ENCODE measurements around the gene DGCR6.
"Not testable (repeated sequence)": the region's sequence is repeated elsewhere in the genome, so short reads cannot be mapped to it uniquely, and the experiment has no call there.

DGCR6 gene

DNA sequence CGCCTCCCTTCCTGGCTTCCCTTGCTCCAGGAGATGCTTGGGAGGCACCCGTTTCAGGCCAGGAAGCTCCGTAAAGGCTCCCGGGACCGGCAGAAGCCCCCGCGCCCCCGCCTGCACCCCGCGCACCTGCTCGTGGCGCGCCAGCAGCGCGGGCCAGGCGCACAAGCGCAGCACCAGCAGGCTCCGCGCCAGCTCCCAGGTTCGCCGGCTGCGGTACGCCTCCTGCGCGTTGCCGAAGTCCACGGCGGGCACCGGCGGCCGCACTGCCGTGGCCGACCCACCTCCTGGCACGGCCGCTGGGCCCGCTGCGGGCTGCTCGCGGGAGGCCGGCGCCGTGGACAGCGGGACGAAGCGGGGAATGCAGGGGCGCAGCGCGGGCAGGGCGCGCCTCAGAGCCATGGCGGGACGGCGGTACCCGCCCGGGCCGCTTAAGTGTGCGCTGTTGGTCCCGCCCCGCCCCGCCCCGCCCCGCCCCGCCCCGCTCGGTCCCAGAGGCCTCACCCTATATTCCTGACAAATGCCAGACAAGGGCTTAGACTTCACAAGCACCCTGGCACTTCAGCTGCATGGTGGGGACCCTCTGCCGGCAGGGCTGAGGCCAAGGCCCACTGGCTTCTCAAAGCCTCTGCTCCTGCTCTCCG, 29.9 kb downstream of the DGCR6 start, which contains the start of gene PRODH:
TSS of gene PRODH (minus strand) at position 405 of the 641 bp plus-strand sequence. CDS start at position 399, 6 bp downstream.
- CTCF ChIA-PET, result interaction anchor here (0.9 kb wide), 1 partner anchor 29 kb away, joined by 4 read pairs; the partner anchor contains the start of gene DGCR6
- POLR2A ChIA-PET, result interaction anchor here (2.5 kb wide), 1 partner anchor 30 kb away, joined by 17 read pairs; the partner anchor contains the start of gene DGCR6
- TF ChIP-seq NFRKB (IDR thresholded peaks at IDR 0.05) (no peak), SP1 (IDR thresholded peaks at IDR 0.05) (no peak), HDGF (IDR thresholded peaks at IDR 0.05; ENCODE audit: borderline replicate concordance) (no peak), ZNF384 (IDR thresholded peaks at IDR 0.05) (no peak), TARDBP (IDR thresholded peaks at IDR 0.05) (no peak)
- no peak for DNase-seq (ENCODE audit: extremely low spot score)

DNA sequence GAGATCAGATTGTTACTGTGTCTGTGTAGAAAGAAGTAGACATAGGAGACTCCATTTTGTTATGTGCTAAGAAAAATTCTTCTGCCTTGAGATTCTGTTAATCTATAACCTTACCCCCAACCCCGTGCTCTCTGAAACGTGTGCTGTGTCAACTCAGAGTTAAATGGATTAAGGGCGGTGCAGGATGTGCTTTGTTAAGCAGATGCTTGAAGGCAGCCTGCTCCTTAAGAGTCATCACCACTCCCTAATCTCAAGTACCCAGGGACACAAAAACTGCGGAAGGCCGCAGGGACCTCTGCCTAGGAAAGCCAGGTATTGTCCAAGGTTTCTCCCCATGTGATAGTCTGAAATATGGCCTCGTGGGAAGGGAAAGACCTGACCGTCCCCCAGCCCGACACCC, 32.6 kb downstream of the DGCR6 start:
- DNase-seq (ENCODE audit: extremely low spot score); POLR2A ChIA-PET; CTCF ChIA-PET: not testable (repeated sequence)

DNA sequence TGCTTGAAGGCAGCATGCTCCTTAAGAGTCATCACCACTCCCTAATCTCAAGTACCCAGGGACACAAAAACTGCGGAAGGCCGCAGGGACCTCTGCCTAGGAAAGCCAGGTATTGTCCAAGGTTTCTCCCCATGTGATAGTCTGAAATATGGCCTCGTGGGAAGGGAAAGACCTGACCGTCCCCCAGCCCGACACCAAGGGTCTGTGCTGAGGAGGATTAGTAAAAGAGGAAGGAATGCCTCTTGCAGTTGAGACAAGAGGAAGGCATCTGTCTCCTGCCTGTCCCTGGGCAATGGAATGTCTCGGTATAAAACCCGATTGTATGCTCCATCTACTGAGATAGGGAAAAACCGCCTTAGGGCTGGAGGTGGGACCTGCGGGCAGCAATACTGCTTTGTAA, 41.0 kb downstream of the DGCR6 start:
- POLR2A ChIA-PET; CTCF ChIA-PET; DNase-seq (ENCODE audit: extremely low spot score): not testable (repeated sequence)

DNA sequence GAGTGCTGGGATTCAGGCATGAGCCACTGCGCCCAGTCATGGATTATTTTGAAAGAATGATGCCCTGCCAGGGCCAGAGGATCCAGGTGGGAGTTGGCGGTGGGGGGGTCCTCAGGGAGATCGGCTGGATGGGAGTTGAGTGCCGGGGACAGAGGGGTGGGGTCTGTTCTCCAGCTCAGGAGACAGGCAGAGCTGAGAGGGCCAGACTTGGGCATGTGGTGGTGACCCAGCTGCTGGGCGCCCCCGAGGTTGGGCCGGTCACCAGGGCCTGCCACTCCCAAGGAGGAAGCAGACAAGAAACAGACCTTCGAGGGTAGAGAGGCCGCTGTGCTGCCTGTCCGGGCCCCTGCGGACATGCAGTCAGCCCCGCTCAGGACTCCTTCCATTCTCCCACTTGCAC, 41.8 kb downstream of the DGCR6 start:
- no peak for DNase-seq (ENCODE audit: extremely low spot score)
- TF ChIP-seq SP1 (IDR thresholded peaks at IDR 0.05) (no peak), L3MBTL2 (conservative IDR thresholded peaks at IDR 0.05) (no peak), FOXA1 (IDR thresholded peaks at IDR 0.05) (no peak), ELF4 (IDR thresholded peaks at IDR 0.05) (no peak), FOXK2 (IDR thresholded peaks at IDR 0.05) (no peak), SUZ12 (IDR thresholded peaks at IDR 0.05) (no peak), HDGF (IDR thresholded peaks at IDR 0.05; ENCODE audit: borderline replicate concordance) (no peak), TARDBP (IDR thresholded peaks at IDR 0.05) (no peak)
- ChIA-PET POLR2A (no interaction called here), CTCF (interaction anchor here (0.9 kb wide), 1 partner anchor 682 kb away, joined by 3 read pairs; no protein-coding TSS in a partner anchor)

DNA sequence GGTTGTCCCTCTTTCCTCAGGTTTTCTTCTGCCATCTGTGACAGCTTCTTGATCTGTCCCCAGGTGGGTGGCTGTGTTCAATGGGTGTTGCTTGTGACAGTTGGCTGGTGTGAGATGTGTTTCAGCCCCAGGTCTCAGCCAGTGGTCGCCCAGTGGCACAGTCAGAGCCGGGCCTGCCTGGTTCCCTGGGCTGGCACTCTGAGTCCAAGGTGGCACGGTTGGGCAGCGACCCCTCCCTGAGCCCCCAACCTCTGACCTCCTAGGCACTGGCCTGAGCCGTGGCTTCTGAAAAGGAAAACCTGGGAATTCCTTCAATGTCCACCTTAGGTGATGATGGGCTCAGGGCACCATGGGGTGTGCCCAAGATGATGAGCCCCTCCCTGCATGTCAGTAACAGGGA, 44.0 kb downstream of the DGCR6 start:
- no peak for DNase-seq (ENCODE audit: extremely low spot score)
- ChIA-PET CTCF (no interaction called here), POLR2A (interaction anchor here (1.1 kb wide), 1 partner anchor 44 kb away, joined by 3 read pairs; the partner anchor contains the start of gene DGCR6)
- TF ChIP-seq ARNT (IDR thresholded peaks at IDR 0.05), result no peak
- TF ChIP-seq TARDBP (IDR thresholded peaks at IDR 0.05), result no peak
- TF ChIP-seq L3MBTL2 (conservative IDR thresholded peaks at IDR 0.05), result no peak
- TF ChIP-seq ELF4 (IDR thresholded peaks at IDR 0.05), result no peak
- no peak for TF ChIP-seq ZNF384 (IDR thresholded peaks at IDR 0.05)
- TF ChIP-seq HDGF (IDR thresholded peaks at IDR 0.05; ENCODE audit: borderline replicate concordance), result no peak
- no peak for TF ChIP-seq FOXA1 (IDR thresholded peaks at IDR 0.05)

GRCh38 chr22:18952022-18952421, 45.9 kb downstream of the DGCR6 start:
- DNase-seq (ENCODE audit: extremely low spot score), result no peak
- TF ChIP-seq FOXK2 (IDR thresholded peaks at IDR 0.05), result no peak
- no peak for TF ChIP-seq BHLHE40 (IDR thresholded peaks at IDR 0.05; ENCODE audit: borderline replicate concordance)
- ChIA-PET CTCF (no interaction called here), POLR2A (no interaction called here)

GRCh38 chr22:18953128-18953527, 47.0 kb downstream of the DGCR6 start:
- POLR2A ChIA-PET; DNase-seq (ENCODE audit: extremely low spot score); CTCF ChIA-PET: not testable (repeated sequence)

DNA sequence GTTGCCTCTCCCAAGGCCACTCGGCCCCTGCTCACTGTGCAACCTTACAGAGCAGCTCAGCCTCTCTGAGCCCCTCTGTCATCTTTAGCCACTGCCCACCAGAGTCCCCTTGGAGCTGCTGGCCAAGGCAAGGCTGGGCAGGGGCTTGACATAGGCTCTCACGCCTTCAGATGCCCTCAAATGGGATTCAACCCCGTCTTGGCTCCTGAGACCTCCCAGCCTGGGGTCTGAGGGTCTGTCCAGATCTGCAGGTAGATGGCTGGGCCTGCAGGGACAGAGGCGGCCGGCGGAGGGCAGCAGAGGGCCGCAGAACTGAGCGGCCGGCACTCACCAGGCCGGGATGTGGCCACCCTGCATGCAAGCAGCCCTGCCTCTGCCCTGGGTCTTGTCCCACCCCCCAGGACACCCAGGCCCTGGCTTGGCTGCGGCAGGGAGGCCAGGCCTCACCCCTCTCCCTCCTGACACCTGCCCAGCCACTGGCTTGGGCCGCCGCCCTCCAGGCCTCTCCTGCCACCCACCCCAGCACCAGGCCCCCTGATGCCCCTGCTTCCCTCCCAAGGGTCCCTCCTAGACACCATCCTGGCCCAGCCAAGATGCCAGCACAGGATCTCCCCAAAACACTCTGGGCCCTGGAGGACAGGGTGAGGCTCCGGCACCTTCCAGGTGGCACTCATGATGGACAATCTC, 48.3 kb downstream of the DGCR6 start:
- POLR2A ChIA-PET, CTCF ChIA-PET: not testable (repeated sequence)
- peak; percentile 87 for DNase-seq (ENCODE audit: extremely low spot score)

DNA sequence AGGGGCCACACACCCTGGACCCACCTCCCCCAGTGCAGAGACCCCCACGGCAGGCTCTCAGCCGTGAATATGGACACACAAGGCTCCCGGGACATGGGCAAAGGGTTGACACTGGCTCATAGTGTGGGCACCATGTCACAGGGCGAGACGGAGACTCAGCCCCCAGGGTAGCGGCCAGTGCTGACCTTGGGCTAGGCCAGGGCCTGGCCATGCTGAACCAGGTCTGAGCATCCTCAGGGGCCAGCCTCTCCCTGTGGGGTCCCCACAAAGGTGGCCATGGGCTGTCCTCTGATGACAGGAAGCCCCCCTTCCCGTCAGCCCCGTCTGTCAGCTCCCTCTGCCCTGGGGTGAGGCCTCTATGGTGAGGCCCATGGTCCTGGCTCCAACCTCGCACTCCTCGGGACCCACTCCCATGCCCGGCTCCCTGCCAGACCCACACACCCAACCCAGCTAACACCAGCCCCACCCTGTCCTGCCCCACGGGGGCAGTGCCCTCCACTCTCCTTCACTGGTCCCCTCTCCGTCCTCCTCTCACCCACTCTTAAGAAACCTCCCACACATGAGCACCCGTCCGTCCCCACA, 49.0 kb downstream of the DGCR6 start:
- ChIA-PET CTCF (interaction anchor here (1.0 kb wide), 1 partner anchor 118 kb away, joined by 4 read pairs; no protein-coding TSS in a partner anchor), POLR2A (no interaction called here)
- TF ChIP-seq, protein P1, sequence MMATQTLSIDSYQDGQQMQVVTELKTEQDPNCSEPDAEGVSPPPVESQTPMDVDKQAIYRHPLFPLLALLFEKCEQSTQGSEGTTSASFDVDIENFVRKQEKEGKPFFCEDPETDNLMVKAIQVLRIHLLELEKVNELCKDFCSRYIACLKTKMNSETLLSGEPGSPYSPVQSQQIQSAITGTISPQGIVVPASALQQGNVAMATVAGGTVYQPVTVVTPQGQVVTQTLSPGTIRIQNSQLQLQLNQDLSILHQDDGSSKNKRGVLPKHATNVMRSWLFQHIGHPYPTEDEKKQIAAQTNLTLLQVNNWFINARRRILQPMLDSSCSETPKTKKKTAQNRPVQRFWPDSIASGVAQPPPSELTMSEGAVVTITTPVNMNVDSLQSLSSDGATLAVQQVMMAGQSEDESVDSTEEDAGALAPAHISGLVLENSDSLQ (IDR thresholded peaks at IDR 0.05), result no peak
- no peak for TF ChIP-seq FOXA1 (IDR thresholded peaks at IDR 0.05)
- no peak for TF ChIP-seq SP1 (IDR thresholded peaks at IDR 0.05)
- no peak for TF ChIP-seq BHLHE40 (IDR thresholded peaks at IDR 0.05; ENCODE audit: borderline replicate concordance)
- no peak for TF ChIP-seq HDGF (IDR thresholded peaks at IDR 0.05; ENCODE audit: borderline replicate concordance)
- no peak for TF ChIP-seq L3MBTL2 (conservative IDR thresholded peaks at IDR 0.05)
- TF ChIP-seq ELF4 (IDR thresholded peaks at IDR 0.05), result no peak
- no peak for TF ChIP-seq FOXM1 (IDR thresholded peaks at IDR 0.05; ENCODE audit: borderline replicate concordance)
- TF ChIP-seq ZNF384 (IDR thresholded peaks at IDR 0.05), result no peak
- no peak for TF ChIP-seq ARNT (IDR thresholded peaks at IDR 0.05)
- no peak for TF ChIP-seq LEF1 (IDR thresholded peaks at IDR 0.05; ENCODE audit: borderline replicate concordance)
- TF ChIP-seq FOXK2 (IDR thresholded peaks at IDR 0.05), result no peak
- TF ChIP-seq NFRKB (IDR thresholded peaks at IDR 0.05), result no peak
- TF ChIP-seq CTBP1 (IDR thresholded peaks at IDR 0.05; ENCODE audit: borderline replicate concordance), result no peak
- TF ChIP-seq SUZ12 (IDR thresholded peaks at IDR 0.05), result no peak
- no peak for TF ChIP-seq TARDBP (IDR thresholded peaks at IDR 0.05)
- DNase-seq (ENCODE audit: extremely low spot score), result no peak
